Activated CD8-positive, alpha-beta memory T cell treated with anti-CD3 and anti-CD28 coated beads, Interleukin-2, amount 50 U/mL, for 48 hours (primary cell): ENCODE results near the gene TBL1XR1.

Source experiments
- DNase-seq: peaks from one replicate; pipeline ENCODE4 v3.0.0-alpha.2; 2020

The TBL1XR1 gene

GRCh38 chr3:177106184-177106583, 91.1 kb downstream of the TBL1XR1 start:
- DNase-seq: no peak

- no peak for DNase-seq
Observed at GRCh38 chr3:177105623-177106022, 91.7 kb downstream of the TBL1XR1 start.

GRCh38 chr3:177104299-177104992, 92.8 kb downstream of the TBL1XR1 start:
- DNase-seq: no peak

GRCh38 chr3:177102553-177102952, 94.7 kb downstream of the TBL1XR1 start:
- DNase-seq: no peak

- DNase-seq: no peak
Observed at GRCh38 chr3:177098551-177098950, 98.7 kb downstream of the TBL1XR1 start.

- no peak for DNase-seq
Observed at GRCh38 chr3:177096615-177097014, 100.7 kb downstream of the TBL1XR1 start.

- DNase-seq: no peak
Observed at GRCh38 chr3:177093966-177094365, 103.3 kb downstream of the TBL1XR1 start.

- DNase-seq: no peak
Observed at GRCh38 chr3:177089901-177090300, 107.4 kb downstream of the TBL1XR1 start.

GRCh38 chr3:177089110-177089509, 108.2 kb downstream of the TBL1XR1 start:
- no peak for DNase-seq

- DNase-seq: no peak
Observed at GRCh38 chr3:177085794-177086193, 111.5 kb downstream of the TBL1XR1 start.

- no peak for DNase-seq
Observed at GRCh38 chr3:177084616-177085015, 112.7 kb downstream of the TBL1XR1 start.

GRCh38 chr3:177080122-177080521, 117.2 kb downstream of the TBL1XR1 start:
- no peak for DNase-seq

GRCh38 chr3:177079684-177080083, 117.6 kb downstream of the TBL1XR1 start:
- DNase-seq: no peak

GRCh38 chr3:177071496-177072156, 125.7 kb downstream of the TBL1XR1 start:
- DNase-seq: no peak

GRCh38 chr3:177069514-177070329, 127.6 kb downstream of the TBL1XR1 start:
- DNase-seq: no peak

GRCh38 chr3:177068967-177069366, 128.3 kb downstream of the TBL1XR1 start:
- no peak for DNase-seq

GRCh38 chr3:177066068-177066467, 131.2 kb downstream of the TBL1XR1 start:
- no peak for DNase-seq

- DNase-seq: no peak
Observed at GRCh38 chr3:177065285-177066033, 131.8 kb downstream of the TBL1XR1 start.

GRCh38 chr3:177062052-177062732, 135.1 kb downstream of the TBL1XR1 start:
- no peak for DNase-seq

GRCh38 chr3:177061369-177061768, 135.9 kb downstream of the TBL1XR1 start:
- no peak for DNase-seq

GRCh38 chr3:177060492-177060891, 136.8 kb downstream of the TBL1XR1 start:
- no peak for DNase-seq

GRCh38 chr3:177058648-177059047, 138.6 kb downstream of the TBL1XR1 start:
- DNase-seq: no peak
